HCT116 (cell line): ENCODE results near the gene KCNJ10. TPM values are rescaled to one million over a fixed set of nuclear protein-coding genes. Genes with fewer than 3 reads are reported as not detected.

Experiments
- ATAC-seq: fragments of 200-7000 bp; cut with Tn5 transposase; 2 replicates; pipeline ENCODE4 v1.9.1; 2020; ENCODE audit warnings: mild to moderate bottlenecking, moderate library complexity
- BruUV-seq: library from RNA; stranded (reverse); fragments of 400-500 nt; replicated peaks from 2 replicates; lab custom pipeline; 2021; lab: Mats Ljungman, UMichigan
- CTCF ChIA-PET: fragments of 300-600 bp; sonication (Branson Sonifier 250); formaldehyde crosslinking; loops from one replicate; lab custom pipeline; 2021; ENCODE audit warnings: antibody characterized with exemption; lab: Charles Lee
- POLR2A ChIA-PET: fragments of 300-600, 350-600 bp; sonication (Branson Sonifier 250); formaldehyde crosslinking; loops from one replicate; lab custom pipeline; 2021; ENCODE audit warnings: antibody characterized with exemption; lab: Charles Lee
- RAD21 ChIA-PET, 2 experiments: fragments of 300-600 bp; sonication (Branson Sonifier 250); formaldehyde crosslinking; loops; one replicate each; lab custom pipeline; 2023; ENCODE audit warnings: low total read pairs in 2 of 2; ENCODE audit not compliant: uncharacterized antibody in 2 of 2, unreplicated experiment in 2 of 2, low non-redundant PET in 1 of 2; lab: Charles Lee
- DNase-seq: peaks from one replicate; pipeline ENCODE4 v3.0.0-alpha.2; 2010; ENCODE audit warnings: low read depth, low spot score
- H2AFZ ChIP-seq: fragments of 200-600 bp; shearing (Covaris generic), sonication (generic); 2 replicates; pipeline ENCODE4 v1.6.1; 2017; ENCODE audit warnings: low read depth, mixed run types, mixed read lengths, antibody characterized with exemption, low read length; ENCODE audit not compliant: poor library complexity, severe bottlenecking
- H3K27ac ChIP-seq: 2 replicates; pipeline ENCODE4 v1.5.1; 2012; ENCODE audit warnings: low read depth, low read length
- H3K27me3 ChIP-seq: fragments of 200-600 bp; sonication (generic); 2 replicates; pipeline ENCODE4 v1.6.1; 2016; ENCODE audit warnings: mixed run types, low read length, mixed read lengths; ENCODE audit not compliant: insufficient read depth
- H3K36me3 ChIP-seq, 2 experiments: fragments of 200-500 bp in 1 of 2; fragments of 200-600 bp in 1 of 2; sonication (Bioruptor generic) in 1 of 2; sonication (generic) in 1 of 2; 2 replicates each; pipeline versions ENCODE4 v1.5.1 to v1.6.1; 2014 to 2016; ENCODE audit warnings: low read length in 2 of 2, inconsistent platforms in 1 of 2, mixed read lengths in 1 of 2, mixed run types in 1 of 2; ENCODE audit not compliant: insufficient read depth in 2 of 2, control insufficient read depth in 1 of 2
- H3K4me1 ChIP-seq, 2 experiments: fragments of 200-600 bp in 1 of 2; sonication (generic) in 1 of 2; 2 replicates each; pipeline versions ENCODE4 v1.5.1 to v1.6.1; 2012 to 2017; ENCODE audit warnings: low read length in 2 of 2, inconsistent platforms in 1 of 2, mild to moderate bottlenecking in 1 of 2, mixed read lengths in 1 of 2, mixed run types in 1 of 2, moderate library complexity in 1 of 2; ENCODE audit not compliant: insufficient read depth in 2 of 2, control insufficient read depth in 1 of 2
- H3K4me2 ChIP-seq: fragments of 200-600 bp; sonication (generic); 2 replicates; pipeline ENCODE4 v1.6.1; 2017; ENCODE audit warnings: mixed run types, low read length, mixed read lengths
- H3K4me3 ChIP-seq, 2 experiments: fragments of 200-600 bp in 1 of 2; sonication (generic) in 1 of 2; replicated peaks in 1 of 2; 2 replicates each; pipeline ENCODE4 v1.5.1; 2011 to 2016; ENCODE audit warnings: low read length in 2 of 2, control low read depth in 1 of 2, low read depth in 1 of 2, mild to moderate bottlenecking in 1 of 2, mixed read lengths in 1 of 2, mixed run types in 1 of 2
- H3K79me2 ChIP-seq: fragments of 200-600 bp; sonication (generic); 2 replicates; pipeline ENCODE4 v1.6.1; 2017; ENCODE audit warnings: mild to moderate bottlenecking, mixed run types, low read length, moderate library complexity, mixed read lengths; ENCODE audit not compliant: insufficient read depth
- H3K9ac ChIP-seq: fragments of 200-600 bp; sonication (generic); 2 replicates; pipeline ENCODE4 v1.6.1; 2016; ENCODE audit warnings: low read length, mixed read lengths
- H3K9me2 ChIP-seq: fragments of 200-600 bp; sonication (generic), shearing (Covaris generic); 2 replicates; pipeline ENCODE4 v1.6.1; 2017; ENCODE audit warnings: mixed run types, mild to moderate bottlenecking, moderate library complexity; ENCODE audit not compliant: insufficient read depth
- H3K9me3 ChIP-seq, 2 experiments: fragments of 200-500 bp in 1 of 2; fragments of 200-600 bp in 1 of 2; sonication (Bioruptor generic) in 1 of 2; sonication (generic) in 1 of 2; 2 replicates each; pipeline ENCODE4 v1.6.1; 2014 to 2017; ENCODE audit warnings: low read length in 2 of 2, mixed read lengths in 2 of 2, inconsistent platforms in 1 of 2, low read depth in 1 of 2, mild to moderate bottlenecking in 1 of 2, mixed run types in 1 of 2, moderate library complexity in 1 of 2; ENCODE audit not compliant: control insufficient read depth in 1 of 2, insufficient read depth in 1 of 2
- H4K20me1 ChIP-seq: fragments of 200-600 bp; sonication (generic), shearing (Covaris generic); 2 replicates; pipeline ENCODE4 v1.6.1; 2017; ENCODE audit warnings: mixed run types, mild to moderate bottlenecking, moderate library complexity; ENCODE audit not compliant: insufficient read depth
- CBX3 ChIP-seq: IDR thresholded peaks from 2 replicates; pipeline ENCODE4 v1.6.1; 2012; ENCODE audit warnings: low read depth
- EGR1 ChIP-seq: IDR thresholded peaks from 2 replicates; pipeline ENCODE4 v1.6.1; 2012; ENCODE audit warnings: low read depth
- ELF1 ChIP-seq: IDR thresholded peaks from 2 replicates; pipeline ENCODE4 v1.6.1; 2012; ENCODE audit warnings: low read depth, borderline replicate concordance
- EZH2phosphoT487 ChIP-seq: fragments of 200-600 bp; IDR thresholded peaks from 2 replicates; pipeline ENCODE4 v1.6.1; 2018; ENCODE audit warnings: antibody characterized with exemption, borderline replicate concordance
- FOSL1 ChIP-seq: IDR thresholded peaks from 2 replicates; pipeline ENCODE4 v1.6.1; 2012; ENCODE audit warnings: low read depth
- JUND ChIP-seq: IDR thresholded peaks from 2 replicates; pipeline ENCODE4 v1.6.1; 2012
- POLR2A ChIP-seq: IDR thresholded peaks from 2 replicates; pipeline ENCODE4 v1.7.0; 2011; ENCODE audit warnings: borderline replicate concordance; ENCODE audit not compliant: insufficient read depth, insufficient read length; ENCODE audit errors: extremely low read depth
- RAD21 ChIP-seq: IDR thresholded peaks from 2 replicates; pipeline ENCODE4 v1.6.1; 2012; ENCODE audit warnings: low read depth, mild to moderate bottlenecking
- REST ChIP-seq: IDR thresholded peaks from 2 replicates; pipeline ENCODE4 v1.6.1; 2012; ENCODE audit warnings: low read depth
- SP1 ChIP-seq: IDR thresholded peaks from 2 replicates; pipeline ENCODE4 v1.6.1; 2012; ENCODE audit warnings: low read depth
- SRF ChIP-seq: IDR thresholded peaks from 2 replicates; pipeline ENCODE4 v1.6.1; 2012; ENCODE audit warnings: low read depth
- TCF7L2 ChIP-seq: IDR thresholded peaks from 2 replicates; pipeline ENCODE4 v1.7.0; 2011; ENCODE audit warnings: borderline replicate concordance, inconsistent platforms; ENCODE audit not compliant: insufficient read depth, insufficient read length; ENCODE audit errors: extremely low read depth
- ZBTB33 ChIP-seq: IDR thresholded peaks from 2 replicates; pipeline ENCODE4 v1.6.1; 2011; ENCODE audit warnings: mild to moderate bottlenecking, low read length, moderate library complexity; ENCODE audit not compliant: insufficient replicate concordance; ENCODE audit errors: extremely low read depth
- ZFX ChIP-seq: fragments of 450-650 bp; IDR thresholded peaks from 2 replicates; pipeline ENCODE4 v1.6.1; 2017
- ZNF274 ChIP-seq: fragments of 200-500 bp; sonication (Bioruptor generic); IDR thresholded peaks from 2 replicates; pipeline ENCODE4 v1.6.1; 2014; ENCODE audit warnings: mild to moderate bottlenecking, low read depth, low read length, inconsistent platforms
- intact Hi-C: fragments of 100-400 bp; cut with micrococcal nuclease; formaldehyde crosslinking; loops from 2 replicates; pipeline ENCODE4 v1.10.0; 2022
- total RNA-seq: library from RNA; stranded (reverse); gene quantifications from one replicate; pipeline ENCODE4 v1.2.1, GENCODE V29; 2021; ENCODE audit not compliant: unreplicated experiment

Gene KCNJ10
- total RNA-seq, 1 experiment from 2014 or later = 0.57 TPM

GRCh38 chr1:159959451-159959850 is 110.5 kb downstream of the KCNJ10 start:
- TF ChIP-seq SP1 (peak; percentile 28; the same call in 1 of the 2 replicates), EGR1 (no peak), TCF7L2 (no peak), ZFX (no peak), CBX3 (no peak), JUND (peak; percentile 27; the same call in 1 of the 2 replicates)
- no peak overlapping the region for H3K27ac ChIP-seq
- BruUV-seq = no TSS peak
- CTCF ChIA-PET = no interaction called here
- intact Hi-C loops = no loop called here
- H3K4me3 ChIP-seq = no peak overlapping the region
- ATAC-seq (peak; percentile 79), DNase-seq (no peak)
- H3K9me3 ChIP-seq = no peaks in the 10 kb centered on the region
- H3K4me2 ChIP-seq = peak overlapping the region; percentile 47
- RAD21 ChIA-PET = no interaction called here
- H3K27me3 ChIP-seq = no peaks in the 10 kb centered on the region; the same call in 1 of the 2 replicates
- POLR2A ChIA-PET = no interaction called here
- no peak overlapping the region for H2AFZ ChIP-seq
- H3K9me2 ChIP-seq = no peaks in the 10 kb centered on the region
- no peaks in the 10 kb centered on the region for H3K36me3 ChIP-seq
- H3K79me2 ChIP-seq = no peaks in the 10 kb centered on the region
- H3K4me1 ChIP-seq = peaks cover 6 to 24% of the 10 kb centered on the region in 2 experiments; a peak in 3 of 4 replicates
- H3K9ac ChIP-seq = no peak overlapping the region
- H4K20me1 ChIP-seq = no peaks in the 10 kb centered on the region

- peak; percentile 15; the same call in 1 of the 2 replicates for ATAC-seq
- no peak overlapping the region for H3K27ac ChIP-seq
- H3K9ac ChIP-seq = no peak overlapping the region
- TF ChIP-seq TCF7L2 (no peak), JUND (no peak), RAD21 (no peak), POLR2A (no peak), ELF1 (no peak), FOSL1 (no peak), REST (no peak), ZNF274 (no peak), SRF (no peak), CBX3 (no peak), EZH2phosphoT487 (no peak), ZBTB33 (no peak)
Observed at GRCh38 chr1:159958719-159959380, 111.1 kb downstream of the KCNJ10 start.

More at GRCh38 chr1:159958719-159959380, 111.1 kb downstream of the KCNJ10 start:
- H3K4me1 ChIP-seq = peaks cover 6 to 24% of the 10 kb centered on the region in 2 experiments; a peak in 3 of 4 replicates
- no peaks in the 10 kb centered on the region for H3K9me2 ChIP-seq
- H3K4me3 ChIP-seq = no peak overlapping the region
- POLR2A ChIA-PET = no interaction called here
- DNase-seq = no peak
- no peak overlapping the region for H2AFZ ChIP-seq
- peak overlapping the region; percentile 47 for H3K4me2 ChIP-seq
- RAD21 ChIA-PET = no interaction called here
- CTCF ChIA-PET = interaction anchor here (1.2 kb wide), 1 partner anchor 13 kb away, joined by 4 read pairs; no protein-coding TSS in a partner anchor
- no peaks in the 10 kb centered on the region for H4K20me1 ChIP-seq
- H3K36me3 ChIP-seq = no peaks in the 10 kb centered on the region
- intact Hi-C loops = no loop called here
- H3K79me2 ChIP-seq = no peaks in the 10 kb centered on the region
- peaks cover under 1% of the 10 kb centered on the region for H3K27me3 ChIP-seq
- no peaks in the 10 kb centered on the region for H3K9me3 ChIP-seq
- no TSS peak for BruUV-seq
